Mesothelial cell of epicardium (in vitro differentiated cells): ENCODE results near the gene MTOR. TPM values are rescaled to one million over a fixed set of nuclear protein-coding genes. Genes with fewer than 3 reads are reported as not detected.
A peak's percentile ranks its signal among the peaks of the same experiment; 100 is the strongest.

Source experiments
- DNase-seq, 2 experiments: peaks; one replicate each; pipeline ENCODE4 v3.0.0; 2021; ENCODE audit warnings: low spot score in 2 of 2; ENCODE audit not compliant: unreplicated experiment in 2 of 2
- H3K27ac Mint-ChIP-seq: 2 replicates; pipeline ENCODE4 v1.8.0; 2021; ENCODE audit warnings: mixed read lengths
- H3K27me3 Mint-ChIP-seq: 2 replicates; pipeline ENCODE4 v1.8.0; 2021; ENCODE audit warnings: low read depth, mixed read lengths
- H3K36me3 Mint-ChIP-seq: 2 replicates; pipeline ENCODE4 v1.8.0; 2021; ENCODE audit warnings: mixed read lengths
- H3K4me1 Mint-ChIP-seq: 2 replicates; pipeline ENCODE4 v1.8.0; 2021; ENCODE audit warnings: mixed read lengths
- H3K4me3 Mint-ChIP-seq: 2 replicates; pipeline ENCODE4 v1.8.0; 2021; ENCODE audit warnings: mild to moderate bottlenecking, moderate library complexity, mixed read lengths
- H3K9me3 Mint-ChIP-seq: 2 replicates; pipeline ENCODE4 v1.8.0; 2021; ENCODE audit warnings: mixed read lengths
- total RNA-seq: library from RNA; stranded (reverse); gene quantifications from 3 replicates; pipeline ENCODE4 v1.2.1, GENCODE V29; 2021
- TF ChIP-seq, protein P1 (sequence below): fragments of 200-600 bp; sonication (generic); IDR thresholded peaks from one replicate; pipeline ENCODE4 v1.5.0; 2021; ENCODE audit warnings: antibody characterized with exemption; ENCODE audit not compliant: unreplicated experiment

Gene MTOR
- total RNA-seq, 1 donor from 2014 or later: 49.3 TPM

DNA sequence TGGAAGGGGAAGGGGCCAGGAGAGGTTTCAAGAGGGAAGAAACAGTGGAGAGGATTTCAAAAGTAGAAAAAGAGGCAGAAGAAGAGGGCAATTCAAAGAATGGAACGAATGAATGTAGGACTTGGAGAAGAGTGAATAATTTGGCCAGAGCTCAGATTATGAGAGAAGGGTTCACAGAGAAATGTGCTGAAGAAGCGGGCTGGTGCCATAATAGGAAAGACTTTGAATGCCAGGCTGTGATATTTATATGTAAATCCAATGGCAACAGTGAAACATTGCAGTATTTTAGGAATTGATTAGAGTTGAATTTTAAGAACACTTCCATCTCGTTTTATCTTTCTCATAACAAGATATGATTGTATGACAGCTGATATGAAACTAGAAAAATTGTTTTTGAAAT lies 109.2 kb downstream of the MTOR start:
- TF ChIP-seq, protein P1, sequence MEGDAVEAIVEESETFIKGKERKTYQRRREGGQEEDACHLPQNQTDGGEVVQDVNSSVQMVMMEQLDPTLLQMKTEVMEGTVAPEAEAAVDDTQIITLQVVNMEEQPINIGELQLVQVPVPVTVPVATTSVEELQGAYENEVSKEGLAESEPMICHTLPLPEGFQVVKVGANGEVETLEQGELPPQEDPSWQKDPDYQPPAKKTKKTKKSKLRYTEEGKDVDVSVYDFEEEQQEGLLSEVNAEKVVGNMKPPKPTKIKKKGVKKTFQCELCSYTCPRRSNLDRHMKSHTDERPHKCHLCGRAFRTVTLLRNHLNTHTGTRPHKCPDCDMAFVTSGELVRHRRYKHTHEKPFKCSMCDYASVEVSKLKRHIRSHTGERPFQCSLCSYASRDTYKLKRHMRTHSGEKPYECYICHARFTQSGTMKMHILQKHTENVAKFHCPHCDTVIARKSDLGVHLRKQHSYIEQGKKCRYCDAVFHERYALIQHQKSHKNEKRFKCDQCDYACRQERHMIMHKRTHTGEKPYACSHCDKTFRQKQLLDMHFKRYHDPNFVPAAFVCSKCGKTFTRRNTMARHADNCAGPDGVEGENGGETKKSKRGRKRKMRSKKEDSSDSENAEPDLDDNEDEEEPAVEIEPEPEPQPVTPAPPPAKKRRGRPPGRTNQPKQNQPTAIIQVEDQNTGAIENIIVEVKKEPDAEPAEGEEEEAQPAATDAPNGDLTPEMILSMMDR: no peak
- Mint-ChIP-seq H3K27me3 (no peaks in the 10 kb centered on the region), H3K27ac (no peak overlapping the region), H3K4me3 (no peak overlapping the region), H3K4me1 (peaks cover 16% of the 10 kb centered on the region), H3K9me3 (no peaks in the 10 kb centered on the region), H3K36me3 (peaks cover 24% of the 10 kb centered on the region)
- DNase-seq: no peak

GRCh38 chr1:11152755-11153154 lies 109.6 kb downstream of the MTOR start:
- H3K27me3 Mint-ChIP-seq: no peaks in the 10 kb centered on the region
- peaks cover 14% of the 10 kb centered on the region for H3K4me1 Mint-ChIP-seq
- peak overlapping the region; percentile 64 for H3K27ac Mint-ChIP-seq
- DNase-seq: no peak
- TF ChIP-seq, protein P1: no peak
- H3K36me3 Mint-ChIP-seq: peaks cover 24% of the 10 kb centered on the region
- H3K4me3 Mint-ChIP-seq: no peak overlapping the region
- no peaks in the 10 kb centered on the region for H3K9me3 Mint-ChIP-seq

- no peak for DNase-seq
- Mint-ChIP-seq H3K4me3 (no peak overlapping the region), H3K27ac (peak overlapping the region; percentile 64), H3K4me1 (peaks cover 11% of the 10 kb centered on the region), H3K9me3 (no peaks in the 10 kb centered on the region), H3K36me3 (peaks cover 28% of the 10 kb centered on the region), H3K27me3 (no peaks in the 10 kb centered on the region)
- TF ChIP-seq, protein P1: no peak
These were observed 110.3 kb downstream of the MTOR start for GRCh38 chr1:11151826-11152612.

- Mint-ChIP-seq H3K4me3 (no peak overlapping the region), H3K27me3 (no peaks in the 10 kb centered on the region), H3K27ac (peak overlapping the region; percentile 5), H3K9me3 (no peaks in the 10 kb centered on the region), H3K36me3 (peaks cover 25% of the 10 kb centered on the region), H3K4me1 (peaks cover 11% of the 10 kb centered on the region)
- TF ChIP-seq, protein P1: no peak
- DNase-seq: no peak
These were observed 111.2 kb downstream of the MTOR start for GRCh38 chr1:11151114-11151513.

DNA sequence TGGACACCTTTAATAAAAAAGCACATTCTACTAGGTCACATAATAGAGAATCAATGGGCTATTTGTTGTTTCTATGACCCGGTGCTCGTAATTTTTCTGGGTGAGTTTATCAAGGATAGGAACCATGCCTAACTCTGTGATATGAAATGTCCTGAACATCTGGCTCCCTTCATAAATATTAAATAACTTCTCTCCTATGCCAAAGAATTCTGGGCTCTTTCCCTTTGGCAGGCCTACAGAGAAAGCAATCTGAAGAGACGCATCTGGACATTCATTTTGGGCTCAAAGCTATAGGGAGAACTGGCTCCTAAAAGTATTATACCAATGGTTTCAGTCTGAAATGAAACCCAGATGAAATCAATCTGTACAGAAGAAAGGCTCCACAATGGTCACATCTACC lies 112.0 kb downstream of the MTOR start:
- Mint-ChIP-seq H3K36me3 (peaks cover 27% of the 10 kb centered on the region), H3K4me3 (no peak overlapping the region), H3K9me3 (no peaks in the 10 kb centered on the region), H3K27ac (peak overlapping the region; percentile 47), H3K27me3 (no peaks in the 10 kb centered on the region), H3K4me1 (peaks cover 11% of the 10 kb centered on the region)
- TF ChIP-seq, protein P1: no peak
- no peak for DNase-seq
